ENCODE data around the gene TOPAZ1.
"Not testable (repeated sequence)": the region's sequence is repeated elsewhere in the genome, so short reads cannot be mapped to it uniquely, and the experiment has no call there.

The TOPAZ1 gene

GRCh38 chr3:44337248-44337785 is 95.6 kb downstream of the TOPAZ1 start:
- no peak for DNase-seq

GRCh38 chr3:44338010-44338827 is 96.5 kb downstream of the TOPAZ1 start, which contains the start of gene TCAIM:
Gene TCAIM, plus strand, starts transcription at chr3:44338766. Its CDS starts 16,017 bp downstream, at chr3:44354783.
- peak; percentile 88 for DNase-seq

- no peak for DNase-seq
Observed at GRCh38 chr3:44338828-44339127, 97.1 kb downstream of the TOPAZ1 start.

DNA sequence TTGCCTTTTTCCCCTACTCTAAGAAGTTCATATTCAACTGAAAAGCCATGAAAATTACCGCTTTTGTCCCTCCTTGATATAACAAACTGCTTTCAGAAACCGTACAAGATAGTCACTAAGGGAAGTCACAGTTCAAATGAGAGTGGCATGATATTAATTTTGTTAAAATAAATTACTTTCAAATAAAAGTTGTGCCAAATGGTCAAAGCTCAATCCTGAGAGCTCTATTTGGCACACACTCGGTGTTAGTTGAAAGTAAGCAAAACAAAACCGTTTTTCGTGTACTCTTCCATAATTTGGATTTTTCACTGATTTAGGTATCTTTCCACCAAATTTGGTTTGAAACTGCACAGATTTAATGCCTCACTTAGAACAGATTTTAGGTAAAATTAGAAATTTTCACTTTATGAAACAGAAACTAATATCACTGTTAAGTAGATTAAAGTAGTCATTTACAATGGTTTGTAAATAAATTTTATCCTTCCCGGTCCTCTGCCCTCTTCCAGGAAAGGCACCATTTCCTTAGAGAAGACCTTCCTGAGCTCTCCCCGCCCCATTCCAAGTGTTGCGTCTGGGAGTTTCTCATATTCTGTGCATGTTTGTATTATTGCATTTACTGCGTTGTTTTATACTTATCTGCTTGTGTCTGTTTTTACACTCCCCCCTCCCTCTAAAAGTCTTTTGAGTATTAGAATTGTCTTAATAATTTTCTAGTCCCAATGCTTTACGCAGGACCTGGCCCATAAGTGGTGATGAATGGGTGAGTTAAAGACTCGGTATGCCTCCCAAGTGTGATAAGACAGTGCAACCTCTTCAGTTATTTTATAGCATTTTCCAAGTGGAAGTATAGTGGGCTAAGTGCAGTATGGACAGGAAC is 97.7 kb downstream of the TOPAZ1 start:
- DNase-seq: no peak

- no peak for DNase-seq
Observed at GRCh38 chr3:44340058-44340395, 98.3 kb downstream of the TOPAZ1 start.

DNA sequence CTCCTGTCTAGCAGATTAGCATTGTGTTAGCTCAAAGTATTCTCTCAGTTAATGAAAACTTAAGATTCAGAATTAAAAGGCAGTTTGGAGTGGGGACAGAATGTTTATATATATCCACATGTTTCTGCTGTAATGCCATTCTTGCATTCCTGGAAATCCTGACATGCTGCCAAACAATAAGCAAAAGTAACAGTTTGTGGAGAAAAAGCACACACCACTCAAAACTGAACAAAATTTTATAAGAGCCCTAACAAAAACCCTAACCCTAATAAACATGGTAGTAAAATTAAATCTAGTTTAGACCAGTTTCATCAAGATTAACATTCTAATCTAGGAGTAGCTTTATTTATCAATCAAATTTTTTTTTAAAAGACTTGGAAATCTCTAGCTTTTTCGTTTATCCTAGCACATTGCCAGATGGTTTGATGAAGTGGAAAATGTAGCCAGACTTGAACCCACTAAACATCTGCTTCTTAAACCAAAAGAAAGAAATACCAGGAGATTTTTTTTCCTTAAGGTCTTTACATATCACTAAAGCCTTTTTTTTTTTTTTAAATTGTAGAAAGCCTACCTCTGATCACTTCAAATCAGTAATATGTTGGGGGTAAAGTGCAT is 100.6 kb downstream of the TOPAZ1 start:
- DNase-seq: peak; percentile 18

GRCh38 chr3:44343421-44343820 is 101.7 kb downstream of the TOPAZ1 start:
- DNase-seq: no peak

GRCh38 chr3:44346590-44346989 is 104.9 kb downstream of the TOPAZ1 start:
- not testable (repeated sequence) for DNase-seq

- DNase-seq: no peak
Observed at GRCh38 chr3:44348993-44349392, 107.3 kb downstream of the TOPAZ1 start.

GRCh38 chr3:44353355-44353924 is 111.8 kb downstream of the TOPAZ1 start:
- DNase-seq: no peak

DNA sequence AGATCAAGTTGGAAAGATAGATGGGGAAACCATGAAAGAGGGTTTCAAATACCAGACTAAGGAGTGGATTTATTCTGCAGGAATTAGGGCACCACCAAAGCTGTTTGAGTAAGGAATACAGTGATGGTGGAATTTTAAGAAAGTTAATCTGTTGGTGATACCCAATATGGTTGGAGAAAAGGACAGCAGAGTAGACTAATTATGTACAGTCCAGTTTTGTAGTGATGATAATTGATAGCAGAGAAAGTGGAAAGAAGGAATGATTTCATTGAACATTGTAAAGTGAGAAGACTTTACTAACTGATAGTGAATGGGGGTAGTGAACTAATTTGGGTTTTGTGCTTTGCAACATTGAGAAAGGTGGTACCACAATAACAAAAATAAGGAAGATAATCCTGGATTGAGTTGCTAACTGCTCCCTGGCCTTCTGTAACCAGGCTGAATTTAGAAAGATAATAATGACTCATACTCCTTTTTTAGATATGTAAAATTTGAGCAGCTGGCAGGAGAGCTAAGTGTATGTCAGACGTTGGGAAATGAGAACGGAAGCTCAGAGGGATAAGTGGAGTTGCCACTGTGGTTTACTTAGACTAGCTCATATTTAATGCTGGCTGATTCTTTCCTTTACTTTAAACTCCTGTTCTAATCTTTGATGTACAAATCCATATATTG is 113.8 kb downstream of the TOPAZ1 start:
- DNase-seq: peak; percentile 60

GRCh38 chr3:44359146-44359751 is 117.6 kb downstream of the TOPAZ1 start:
- DNase-seq: no peak

GRCh38 chr3:44363591-44363990 is 121.9 kb downstream of the TOPAZ1 start:
- DNase-seq: no peak

GRCh38 chr3:44365952-44366351 is 124.3 kb downstream of the TOPAZ1 start:
- DNase-seq: no peak

- no peak for DNase-seq
Observed at GRCh38 chr3:44375450-44375849, 133.8 kb downstream of the TOPAZ1 start.
